Uterus (tissue), 2 donors: ENCODE measurements around the gene TAPBP.

Experiments used
- CTCF ChIP-seq, 4 experiments: fragments of 200-600 bp in 2 of 4; fragments of 450-650 bp in 2 of 4; sonication (generic) in 2 of 4; IDR thresholded peaks; one replicate each; pipeline ENCODE4 v1.5.1; 2016 to 2019; ENCODE audit warnings: antibody characterized with exemption in 4 of 4, mild to moderate bottlenecking in 2 of 4, moderate library complexity in 1 of 4
- POLR2A ChIP-seq, 2 donors: fragments of 450-650 bp; IDR thresholded peaks; one replicate each; pipeline ENCODE4 v1.6.1; 2016; ENCODE audit warnings: antibody characterized with exemption in 2 of 2, mild to moderate bottlenecking in 1 of 2, moderate library complexity in 1 of 2

GRCh38 chr6:33297406-33297955, 16.4 kb downstream of the TAPBP start:
- TF ChIP-seq CTCF (IDR thresholded peaks at IDR 0.05): no peak
- no peak for TF ChIP-seq POLR2A (IDR thresholded peaks at IDR 0.05)
